ENCODE measurements around the gene PAPOLB.

The PAPOLB gene

DNA sequence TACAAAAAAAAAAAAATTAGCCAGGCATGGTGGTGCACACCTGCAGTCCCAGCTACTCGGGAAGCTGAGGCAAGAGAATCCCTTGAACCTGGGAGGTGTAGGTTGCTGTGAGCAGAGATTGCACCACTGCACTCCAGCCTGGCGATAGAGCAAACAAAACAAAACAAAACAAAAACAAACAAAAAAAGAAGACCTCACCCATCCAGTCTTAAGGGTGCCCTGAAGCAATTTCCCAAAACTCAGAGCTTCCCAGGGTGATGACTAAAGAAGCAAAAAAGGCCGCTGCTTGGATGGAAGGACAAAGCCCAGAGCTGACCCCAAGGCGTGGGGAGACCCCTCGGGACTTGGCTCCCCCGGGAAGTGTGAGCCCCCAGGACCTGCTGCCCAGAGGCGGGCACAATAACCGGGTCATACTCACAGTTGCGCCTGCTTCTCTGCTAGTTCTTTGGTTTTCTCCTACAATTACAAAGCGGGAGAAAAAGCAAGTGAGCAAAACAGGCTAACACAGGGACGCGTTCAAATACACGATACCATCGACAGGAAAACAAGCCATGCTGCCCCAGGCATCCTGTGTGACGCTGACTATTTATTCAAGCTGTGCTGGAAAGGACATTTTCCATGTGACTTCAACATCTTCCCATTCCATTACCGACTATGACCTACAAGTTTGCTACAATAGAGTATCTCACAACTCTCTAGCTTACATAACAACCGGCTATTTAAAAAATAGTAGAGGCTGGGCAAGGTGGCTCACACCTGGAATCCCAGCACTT lies 29.9 kb downstream of the PAPOLB start:
- H3K4me1 ChIP-seq (ENCODE audit: insufficient read depth, low read length): no peaks in the 10 kb centered on the region
- H3K9me3 ChIP-seq (ENCODE audit: control insufficient read depth, insufficient read depth, low read length): no peaks in the 10 kb centered on the region
- no peaks in the 10 kb centered on the region for H3K36me3 ChIP-seq (ENCODE audit: insufficient read depth, low read length)
- H3K9ac ChIP-seq (ENCODE audit: low read depth, low read length): no peak overlapping the region

DNA sequence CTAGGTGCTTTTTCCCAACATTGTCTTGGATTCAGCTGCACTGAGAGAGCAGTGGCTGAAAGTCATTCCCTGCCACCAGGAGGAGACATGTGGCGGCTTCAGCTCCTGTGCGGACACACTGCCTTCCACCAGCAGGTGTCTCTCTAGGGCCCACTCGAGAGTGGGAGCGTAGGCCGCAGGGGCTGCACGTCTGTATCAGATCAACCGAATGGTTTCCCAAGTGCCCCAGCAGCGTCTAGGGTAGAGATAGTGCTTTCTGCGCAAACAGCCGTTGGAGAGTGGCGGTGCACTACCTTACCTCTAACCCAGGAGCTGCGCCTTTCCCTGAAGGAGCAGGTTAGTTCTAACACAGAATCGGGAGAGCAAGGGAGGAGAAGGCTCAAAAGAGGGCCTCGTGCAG lies 31.7 kb downstream of the PAPOLB start:
- H3K9me3 ChIP-seq (ENCODE audit: control insufficient read depth, insufficient read depth, low read length): no peaks in the 10 kb centered on the region
- no peaks in the 10 kb centered on the region for H3K36me3 ChIP-seq (ENCODE audit: insufficient read depth, low read length)
- no peaks in the 10 kb centered on the region for H3K4me1 ChIP-seq (ENCODE audit: insufficient read depth, low read length)
- no peak overlapping the region for H3K9ac ChIP-seq (ENCODE audit: low read depth, low read length)

DNA sequence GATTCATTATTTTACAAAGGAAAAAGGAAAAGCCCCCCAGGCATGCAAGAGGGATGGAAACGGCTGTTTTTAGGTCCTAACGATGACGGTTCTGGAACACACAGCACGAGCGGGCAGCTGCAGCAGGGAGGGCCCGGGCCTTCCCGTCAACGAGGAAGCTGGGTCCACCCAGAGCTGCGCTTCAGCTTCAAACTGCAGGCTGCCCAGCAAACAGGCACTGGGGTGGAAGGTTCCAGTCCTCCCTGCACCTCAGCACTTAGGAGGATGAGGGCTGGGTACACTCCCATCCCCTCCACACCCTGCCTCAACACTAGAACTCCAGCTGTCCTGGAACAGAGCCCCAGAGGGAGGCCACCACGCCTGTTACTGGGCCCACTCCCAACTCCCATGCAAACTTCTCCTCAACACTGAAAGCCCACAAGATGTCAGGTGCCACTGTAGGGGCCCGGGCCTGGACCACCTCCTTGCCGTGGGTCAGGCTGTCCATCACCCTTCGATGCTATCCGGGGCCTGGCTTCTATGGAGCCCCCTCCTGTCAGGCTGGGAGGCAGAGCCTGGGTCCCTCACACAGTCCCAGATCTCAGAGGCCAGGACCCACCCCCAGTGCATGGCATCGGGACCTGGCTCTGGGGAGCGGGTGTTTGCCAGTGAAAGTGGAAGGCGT lies 33.0 kb downstream of the PAPOLB start:
- no peaks in the 10 kb centered on the region for H3K9me3 ChIP-seq (ENCODE audit: control insufficient read depth, insufficient read depth, low read length)

DNA sequence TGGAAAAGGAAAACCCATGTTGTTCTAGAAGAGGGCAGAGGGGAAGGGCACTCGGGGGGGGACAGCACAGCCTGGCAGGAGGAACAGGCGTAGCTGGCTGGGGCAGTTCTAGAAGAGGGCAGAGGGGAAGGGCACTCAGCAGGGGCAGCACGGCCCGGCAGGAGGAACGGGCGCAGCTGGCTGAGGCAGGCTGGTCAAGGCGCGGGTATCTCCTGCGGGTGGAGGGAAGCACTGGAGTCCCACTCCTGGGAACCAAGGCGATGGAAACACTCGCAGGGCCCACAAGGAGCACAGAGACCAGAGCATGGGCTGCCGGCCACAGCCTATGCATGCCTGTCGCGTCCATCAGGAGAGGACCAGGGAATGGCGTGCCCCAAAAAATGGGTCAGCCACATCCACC lies 36.7 kb downstream of the PAPOLB start:
- Histone ChIP-seq H3K36me3 (ENCODE audit: insufficient read depth, low read length) (no peaks in the 10 kb centered on the region), H3K9me3 (ENCODE audit: control insufficient read depth, insufficient read depth, low read length) (no peaks in the 10 kb centered on the region), H3K4me1 (ENCODE audit: insufficient read depth, low read length) (no peaks in the 10 kb centered on the region), H3K9ac (ENCODE audit: low read depth, low read length) (no peak overlapping the region)

More for the DNA sequence above, 33.0 kb downstream of the PAPOLB start:
- Histone ChIP-seq H3K36me3 (ENCODE audit: insufficient read depth, low read length) (no peaks in the 10 kb centered on the region), H3K9ac (ENCODE audit: low read depth, low read length) (no peak overlapping the region), H3K4me1 (ENCODE audit: insufficient read depth, low read length) (no peaks in the 10 kb centered on the region)

DNA sequence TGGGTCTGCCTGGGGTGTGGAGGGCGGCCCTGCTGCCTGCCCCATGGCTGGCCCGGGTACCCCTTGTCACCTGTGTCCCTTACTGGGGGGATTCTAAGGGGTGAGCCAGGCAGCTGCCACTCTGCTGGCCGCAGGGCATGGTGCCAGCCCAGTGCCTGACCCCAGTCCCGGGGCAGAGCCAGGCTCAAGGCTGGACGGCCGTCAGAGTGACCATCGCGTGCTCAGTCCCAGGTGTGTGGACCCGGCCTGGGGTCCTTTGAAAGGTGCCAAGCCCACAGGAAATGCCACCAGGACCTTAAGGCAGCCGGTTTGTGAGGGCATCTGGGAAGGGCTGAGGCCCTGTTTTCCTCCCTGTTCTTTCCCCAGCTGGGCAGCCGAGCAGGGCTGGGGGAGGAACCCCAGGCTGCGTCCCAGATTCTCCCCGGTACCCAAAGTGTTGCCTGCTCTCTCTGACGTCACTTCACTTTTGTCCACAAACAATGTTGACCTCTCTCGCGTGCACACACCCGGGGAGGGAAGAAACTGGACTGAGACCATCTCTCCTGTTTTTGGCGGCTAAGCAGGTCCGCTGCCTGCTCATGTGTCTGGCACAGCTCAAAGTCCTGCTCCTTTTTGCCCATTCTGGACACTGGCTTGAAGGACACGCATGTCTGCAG lies 37.6 kb downstream of the PAPOLB start:
- Histone ChIP-seq H3K9ac (ENCODE audit: low read depth, low read length) (no peak overlapping the region), H3K4me1 (ENCODE audit: insufficient read depth, low read length) (no peaks in the 10 kb centered on the region), H3K9me3 (ENCODE audit: control insufficient read depth, insufficient read depth, low read length) (no peaks in the 10 kb centered on the region), H3K36me3 (ENCODE audit: insufficient read depth, low read length) (no peaks in the 10 kb centered on the region)

DNA sequence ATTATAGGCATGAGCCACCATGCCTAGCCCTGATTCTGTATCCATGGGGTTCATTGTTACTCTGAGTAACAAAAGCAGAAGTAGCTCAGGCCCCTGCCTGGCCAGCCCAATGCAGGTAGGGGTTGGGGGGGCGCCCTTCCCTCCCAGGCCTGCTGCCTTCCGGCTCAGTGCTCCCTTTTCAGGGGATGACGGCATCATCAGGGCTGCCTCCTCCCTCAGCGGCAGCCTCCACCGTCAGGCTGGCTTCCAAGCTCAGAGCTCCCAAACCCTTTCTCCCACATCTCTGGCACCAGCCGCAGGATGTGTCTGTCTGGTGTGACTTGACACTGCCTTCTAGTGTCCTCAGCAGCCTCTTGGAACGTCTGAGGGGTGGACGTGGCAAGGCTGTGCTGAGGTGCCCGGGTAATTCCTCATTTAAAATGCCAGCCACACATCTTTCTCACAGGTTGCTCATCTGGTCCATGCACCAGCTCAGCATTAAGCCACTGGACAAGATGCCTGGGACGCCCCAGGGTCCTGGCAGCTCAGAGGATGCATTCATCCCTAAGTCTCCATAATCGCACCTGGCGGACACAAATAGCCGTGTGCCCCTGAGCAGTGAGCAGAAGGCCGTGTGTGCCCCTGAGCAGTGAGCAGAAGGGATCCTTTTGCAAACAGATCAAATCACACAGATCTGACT lies 38.2 kb downstream of the PAPOLB start:
- Histone ChIP-seq H3K9ac (ENCODE audit: low read depth, low read length) (no peak overlapping the region), H3K4me1 (ENCODE audit: insufficient read depth, low read length) (no peaks in the 10 kb centered on the region)

DNA sequence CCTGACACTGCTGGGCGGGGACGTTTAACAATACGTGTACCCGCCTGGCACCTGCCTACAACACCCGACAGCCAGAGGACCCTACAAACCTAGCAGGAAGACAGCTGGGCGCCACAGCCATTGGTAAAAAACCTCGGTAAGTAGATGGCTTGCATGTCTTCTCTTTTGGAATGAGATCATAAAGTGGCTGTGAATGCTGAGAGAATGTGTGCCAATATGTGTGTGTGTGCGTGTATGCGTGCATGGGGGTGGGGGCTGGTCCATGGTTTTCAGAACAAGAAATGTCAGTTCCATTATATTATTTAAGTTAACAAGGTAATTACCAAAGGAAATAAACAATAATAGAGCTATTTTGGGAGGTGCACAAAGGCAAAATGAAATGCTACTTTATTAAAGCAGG lies 39.2 kb downstream of the PAPOLB start:
- Histone ChIP-seq H3K9ac (ENCODE audit: low read depth, low read length) (no peak overlapping the region), H3K9me3 (ENCODE audit: control insufficient read depth, insufficient read depth, low read length) (no peaks in the 10 kb centered on the region), H3K36me3 (ENCODE audit: insufficient read depth, low read length) (no peaks in the 10 kb centered on the region), H3K4me1 (ENCODE audit: insufficient read depth, low read length) (no peaks in the 10 kb centered on the region)

More for the DNA sequence above, 38.2 kb downstream of the PAPOLB start:
- Histone ChIP-seq H3K36me3 (ENCODE audit: insufficient read depth, low read length) (no peaks in the 10 kb centered on the region), H3K9me3 (ENCODE audit: control insufficient read depth, insufficient read depth, low read length) (no peaks in the 10 kb centered on the region)

DNA sequence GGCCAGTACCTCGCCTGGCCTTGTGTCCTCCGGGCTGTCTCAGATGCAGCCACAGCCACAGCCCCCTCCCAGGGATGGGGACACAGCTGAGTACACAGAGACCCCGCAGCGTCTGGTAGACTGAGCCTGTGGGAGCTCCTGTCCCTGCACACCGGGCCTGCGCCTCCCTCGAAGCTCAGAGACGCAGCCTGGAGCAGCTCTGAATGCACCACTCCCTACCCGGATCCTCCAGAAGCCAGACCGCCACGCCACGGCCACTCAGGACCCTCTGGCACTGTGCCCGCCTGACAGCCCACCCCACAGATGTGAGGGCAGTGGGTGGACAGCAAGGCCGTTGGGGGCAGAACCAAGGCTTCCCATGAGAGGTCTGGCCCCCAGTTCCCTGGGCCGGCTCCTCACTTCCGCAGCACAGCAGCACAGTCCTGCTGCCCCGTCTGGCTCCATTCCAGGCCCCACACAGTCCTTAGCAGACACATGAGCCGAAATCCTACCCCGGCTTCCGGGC lies 40.8 kb downstream of the PAPOLB start:
- Histone ChIP-seq H3K4me1 (ENCODE audit: insufficient read depth, low read length) (no peaks in the 10 kb centered on the region), H3K36me3 (ENCODE audit: insufficient read depth, low read length) (no peaks in the 10 kb centered on the region), H3K9ac (ENCODE audit: low read depth, low read length) (no peak overlapping the region), H3K9me3 (ENCODE audit: control insufficient read depth, insufficient read depth, low read length) (no peaks in the 10 kb centered on the region)

DNA sequence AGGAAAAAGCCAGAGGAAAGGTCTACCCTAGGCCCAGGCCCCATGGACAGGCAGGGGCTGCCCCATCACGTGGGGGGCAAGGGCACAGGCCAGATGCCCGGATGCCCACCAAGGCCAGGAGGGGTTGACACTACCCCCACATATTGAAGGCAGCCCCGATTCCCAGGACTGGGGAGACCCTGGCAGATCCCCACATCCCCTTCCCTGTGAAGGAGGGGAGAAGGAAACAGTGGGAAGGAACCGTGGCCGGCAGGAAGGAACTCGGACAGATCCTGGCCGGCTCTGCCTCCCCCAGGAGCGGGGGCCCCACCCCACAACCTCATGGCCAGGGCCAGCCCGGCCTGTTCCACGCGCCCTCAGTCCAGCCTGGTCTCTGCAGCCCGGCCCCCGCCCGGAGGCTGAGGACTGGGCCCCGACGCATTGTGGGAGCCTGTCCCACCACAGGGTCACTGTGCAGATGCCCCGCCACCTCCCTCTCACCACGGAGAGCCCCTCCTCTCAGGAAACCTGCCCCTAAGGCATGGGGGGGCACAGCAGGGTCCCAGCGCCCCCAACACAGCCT lies 41.3 kb downstream of the PAPOLB start:
- Histone ChIP-seq H3K36me3 (ENCODE audit: insufficient read depth, low read length) (no peaks in the 10 kb centered on the region), H3K9me3 (ENCODE audit: control insufficient read depth, insufficient read depth, low read length) (no peaks in the 10 kb centered on the region), H3K4me1 (ENCODE audit: insufficient read depth, low read length) (no peaks in the 10 kb centered on the region), H3K9ac (ENCODE audit: low read depth, low read length) (no peak overlapping the region)

DNA sequence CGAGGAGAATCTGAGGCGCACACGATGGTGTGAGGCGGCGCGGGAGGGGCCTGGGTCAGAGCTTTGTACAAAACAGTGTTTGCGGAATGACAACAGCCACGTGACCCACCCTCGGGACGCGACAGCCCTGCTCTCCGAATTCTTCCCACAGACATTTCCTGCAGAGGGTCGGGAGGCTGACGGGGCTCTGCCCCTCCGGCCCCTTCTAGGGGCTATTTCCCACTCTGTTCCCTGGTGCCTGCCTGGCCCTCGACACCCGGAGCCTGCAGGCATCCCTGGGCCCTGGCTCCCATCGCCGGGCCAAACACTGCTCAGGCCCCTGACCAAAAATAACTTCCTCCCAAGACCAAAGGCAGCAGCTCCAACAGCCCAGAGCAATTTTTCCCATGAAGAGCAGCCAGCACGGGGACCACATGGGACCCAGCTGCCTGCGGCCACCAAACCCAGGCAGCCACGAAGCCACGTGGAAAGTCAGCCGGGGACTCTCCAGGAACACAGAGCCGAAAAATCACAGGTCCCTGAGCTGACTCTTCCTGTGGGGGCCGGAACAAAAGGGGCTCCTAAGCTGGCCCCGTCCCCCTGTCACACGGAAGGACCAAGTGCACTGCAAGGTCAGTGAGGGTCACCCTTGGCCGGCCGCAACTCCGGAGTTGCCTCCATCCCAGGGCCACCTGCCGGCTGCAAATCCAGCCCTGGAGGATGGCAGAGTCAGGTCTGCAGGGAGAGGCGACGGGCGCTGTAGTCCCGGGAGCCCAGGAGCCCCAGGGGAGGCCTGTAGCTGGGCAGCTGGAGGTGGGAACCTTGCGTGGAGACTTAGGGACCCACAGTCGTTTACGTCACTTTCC lies 42.0 kb downstream of the PAPOLB start:
- no peaks in the 10 kb centered on the region for H3K36me3 ChIP-seq (ENCODE audit: insufficient read depth, low read length)
- no peak overlapping the region for H3K9ac ChIP-seq (ENCODE audit: low read depth, low read length)
- H3K4me1 ChIP-seq (ENCODE audit: insufficient read depth, low read length): no peaks in the 10 kb centered on the region
- H3K9me3 ChIP-seq (ENCODE audit: control insufficient read depth, insufficient read depth, low read length): no peaks in the 10 kb centered on the region

DNA sequence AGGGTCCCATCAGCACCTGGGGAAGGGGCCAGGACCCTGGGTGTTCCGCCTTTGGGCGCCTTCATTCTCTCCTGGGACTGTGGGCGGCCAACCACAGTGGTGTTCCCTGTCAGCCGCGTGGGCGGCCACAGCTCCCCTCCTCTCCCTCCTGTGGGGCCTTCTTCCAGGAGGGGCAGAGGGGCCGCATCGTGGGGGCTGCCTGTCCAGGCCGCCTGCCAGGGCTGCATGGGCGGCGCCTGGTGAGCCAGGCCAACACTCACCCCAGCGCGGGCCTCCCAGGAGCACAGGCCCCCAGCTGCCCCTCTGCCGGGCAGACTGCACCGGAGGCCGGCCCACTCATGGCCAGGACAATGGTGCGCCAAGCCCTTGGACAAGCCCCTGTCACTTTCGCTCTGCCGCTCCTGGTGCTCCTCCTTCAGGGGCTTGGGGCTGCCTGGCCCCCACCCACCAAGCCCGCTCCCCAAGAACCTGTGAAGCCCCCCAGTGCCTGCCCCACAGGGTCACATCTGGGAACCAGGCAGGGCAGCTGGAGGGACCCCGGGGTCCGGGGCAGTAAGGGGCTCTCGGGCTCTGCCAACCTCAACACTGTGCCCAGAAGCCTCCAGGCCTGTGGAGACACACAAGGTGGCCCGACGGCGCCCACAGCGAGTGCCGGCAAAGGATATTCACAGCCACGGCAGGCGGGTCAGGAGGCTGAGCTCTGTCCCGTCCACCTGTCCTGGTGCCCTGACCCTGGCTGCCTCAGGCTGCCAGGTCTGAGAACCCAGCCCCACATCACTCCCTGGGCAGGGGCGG lies 43.6 kb downstream of the PAPOLB start:
- Histone ChIP-seq H3K9ac (ENCODE audit: low read depth, low read length) (no peak overlapping the region), H3K9me3 (ENCODE audit: control insufficient read depth, insufficient read depth, low read length) (no peaks in the 10 kb centered on the region), H3K4me1 (ENCODE audit: insufficient read depth, low read length) (no peaks in the 10 kb centered on the region), H3K36me3 (ENCODE audit: insufficient read depth, low read length) (no peaks in the 10 kb centered on the region)

DNA sequence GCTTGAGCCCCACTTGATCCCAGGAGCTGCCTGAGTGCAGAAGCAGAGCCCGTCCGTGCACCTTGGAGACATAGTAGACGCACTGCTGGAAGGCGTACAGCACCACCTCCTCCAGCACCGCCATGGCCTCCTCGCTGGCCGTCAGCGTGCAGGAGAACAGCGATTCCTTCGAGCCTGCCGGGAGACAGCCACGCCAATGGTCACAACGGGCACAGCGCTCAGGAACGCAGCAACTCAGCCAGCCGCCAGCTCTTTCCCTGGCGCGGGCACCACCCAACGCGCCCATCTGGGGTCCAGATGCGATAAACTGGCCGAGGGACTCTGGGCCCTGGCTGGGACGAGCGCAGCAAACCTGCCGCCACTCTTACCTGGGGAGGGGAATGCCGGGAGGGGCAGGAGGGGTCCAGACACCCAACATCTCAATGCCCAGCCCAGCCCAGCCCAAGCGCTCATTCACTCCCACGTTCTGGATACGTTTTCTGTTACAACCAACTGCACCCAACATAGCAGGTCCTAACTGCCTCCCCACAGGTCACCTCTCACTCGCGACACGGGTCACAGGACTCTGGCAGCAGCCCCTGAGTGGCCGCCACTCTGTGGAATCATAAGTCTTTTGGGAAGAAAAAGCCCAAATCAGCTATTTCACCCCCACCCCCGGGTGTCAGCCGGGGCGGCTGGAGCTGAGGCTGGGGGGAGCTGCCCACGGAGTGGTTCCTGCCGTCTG lies 44.5 kb downstream of the PAPOLB start:
- H3K36me3 ChIP-seq (ENCODE audit: insufficient read depth, low read length): no peaks in the 10 kb centered on the region
- no peak overlapping the region for H3K9ac ChIP-seq (ENCODE audit: low read depth, low read length)
- H3K4me1 ChIP-seq (ENCODE audit: insufficient read depth, low read length): no peaks in the 10 kb centered on the region
- no peaks in the 10 kb centered on the region for H3K9me3 ChIP-seq (ENCODE audit: control insufficient read depth, insufficient read depth, low read length)
